GM21619 (cell line): Measurements from ENCODE around the gene ZNF605.
"Not testable (repeated sequence)": the region's sequence is repeated elsewhere in the genome, so short reads cannot be mapped to it uniquely, and the experiment has no call there.

Experiments used
- ATAC-seq: cut with Tn5 transposase; IDR thresholded peaks from one replicate; pipeline ENCODE4 v1.9.1; 2021; ENCODE audit not compliant: unreplicated experiment

Gene ZNF605

GRCh38 chr12:132908145-132909029, 47.7 kb downstream of the ZNF605 start:
- peak; percentile 86 for ATAC-seq

GRCh38 chr12:132907789-132908144, 48.3 kb downstream of the ZNF605 start:
- ATAC-seq, result not testable (repeated sequence)

- no peak for ATAC-seq
These were observed 48.9 kb downstream of the ZNF605 start for GRCh38 chr12:132907216-132907615.

GRCh38 chr12:132904718-132905328, 51.3 kb downstream of the ZNF605 start:
- ATAC-seq, result no peak

GRCh38 chr12:132899033-132899432, 57.1 kb downstream of the ZNF605 start:
- no peak for ATAC-seq

- no peak for ATAC-seq
These were observed 67.3 kb downstream of the ZNF605 start for GRCh38 chr12:132888852-132889251.

- peak; percentile 97 for ATAC-seq
These were observed 68.4 kb downstream of the ZNF605 start, which contains the start of gene CHFR for GRCh38 chr12:132887513-132888351. Gene CHFR, minus strand, starts transcription at chr12:132887605. Its CDS starts 277 bp downstream, at chr12:132887328.

GRCh38 chr12:132886529-132887477, 69.3 kb downstream of the ZNF605 start:
- peak; percentile 18 for ATAC-seq

- ATAC-seq, result no peak
These were observed 74.3 kb downstream of the ZNF605 start for GRCh38 chr12:132881818-132882217.

- not testable (repeated sequence) for ATAC-seq
These were observed 81.5 kb downstream of the ZNF605 start for GRCh38 chr12:132874620-132875019.

- no peak for ATAC-seq
These were observed 81.9 kb downstream of the ZNF605 start for GRCh38 chr12:132874175-132874574.

- no peak for ATAC-seq
These were observed 82.4 kb downstream of the ZNF605 start for GRCh38 chr12:132873724-132874123.

- ATAC-seq, result no peak
These were observed 83.1 kb downstream of the ZNF605 start for GRCh38 chr12:132872975-132873421.

- ATAC-seq, result no peak
These were observed 83.8 kb downstream of the ZNF605 start for GRCh38 chr12:132872073-132872855.

GRCh38 chr12:132869551-132869950, 86.6 kb downstream of the ZNF605 start:
- no peak for ATAC-seq
